ENCODE measurements around the gene TAF5L. TPM values are rescaled to one million over a fixed set of nuclear protein-coding genes. Genes with fewer than 3 reads are reported as not detected.
A peak's percentile ranks its signal among the peaks of the same experiment; 100 is the strongest.

Gene TAF5L
- polyA plus RNA-seq, 2 of the 4 experiments (the other 2 are of a cell fraction): 17.4 to 25.0 TPM

DNA sequence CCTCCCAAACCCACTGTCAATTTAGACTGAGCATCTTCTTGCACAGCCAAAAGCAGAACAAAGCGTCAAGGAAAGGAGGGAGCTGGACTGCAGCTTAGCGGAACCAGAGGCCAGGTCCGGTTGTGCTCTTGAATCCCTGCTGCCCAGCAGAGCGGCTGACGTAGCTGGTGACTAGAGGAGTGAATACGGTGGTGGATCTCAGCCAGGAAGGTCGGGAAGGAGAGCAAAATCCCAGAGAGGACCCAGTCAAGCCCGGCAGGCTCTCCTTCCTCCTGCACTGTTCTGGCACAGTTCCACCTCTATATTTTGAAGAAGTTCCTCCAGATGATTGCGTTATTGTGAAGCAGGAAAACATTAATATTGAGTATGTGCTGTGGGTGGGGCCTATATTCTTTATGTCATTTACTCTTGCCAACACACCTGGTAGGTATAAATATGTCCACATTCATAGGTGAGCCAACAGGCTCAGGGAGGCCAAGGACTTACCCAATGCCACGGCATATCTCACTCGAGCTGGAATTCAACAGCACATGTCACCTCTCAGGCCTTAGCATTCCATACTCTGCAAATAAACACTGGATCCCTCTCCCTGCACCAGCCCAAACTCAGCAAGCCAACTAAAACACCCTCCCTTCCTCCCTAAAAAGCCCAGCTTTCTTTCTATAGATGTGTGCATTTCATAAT, 43.8 kb downstream of the TAF5L start:
- ATAC-seq: 0 out of 6 replicates have a peak, but pooled peaks of 1 of the 2 experiments have one; percentile 13
- no peak overlapping the region for H3K4me3 ChIP-seq

DNA sequence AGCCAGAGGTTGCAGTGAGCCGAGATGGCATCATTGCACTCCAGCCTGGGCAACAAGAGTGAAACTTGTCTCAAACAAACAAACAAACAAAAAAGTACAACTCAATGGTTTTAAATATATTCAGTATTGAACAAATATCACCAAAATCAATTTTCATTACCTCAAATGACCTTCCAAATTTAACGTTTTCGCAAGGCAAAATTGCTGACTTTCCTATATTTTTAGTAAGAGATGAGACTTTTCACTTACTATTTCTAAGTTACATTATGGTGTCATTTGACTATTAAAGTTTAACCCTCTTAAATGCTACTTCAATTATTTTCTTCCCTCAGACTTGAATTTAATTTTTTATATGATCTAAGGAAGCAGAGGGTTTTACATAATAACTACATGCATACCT, 44.4 kb downstream of the TAF5L start:
- ChIA-PET CTCF (interaction anchor here (0.6 to 1.3 kb wide), 3 partner anchors 24 to 600 kb away, joined by 3 to 5 read pairs (median 4); no protein-coding TSS in a partner anchor), POLR2A (no interaction called here)
- Histone ChIP-seq H3K9me3 (no peaks in the 10 kb centered on the region), H3K4me1 (no peaks in the 10 kb centered on the region), H3K27ac (no peak overlapping the region), H3K4me3 (no peak overlapping the region), H3K4me2 (no peak overlapping the region)
- no peak for DNase-seq (ENCODE audit: low read depth in 1 of 2, low spot score in 1 of 2)
- no peak for TF ChIP-seq SMC3 (IDR thresholded peaks at IDR 0.05)
- peak; percentile 76 for TF ChIP-seq MAFK (IDR thresholded peaks at IDR 0.05; ENCODE audit: partially characterized antibody)
- no peak for TF ChIP-seq JUNB (IDR thresholded peaks at IDR 0.05)
- no peak for TF ChIP-seq SREBF2 (IDR thresholded peaks at IDR 0.05)
- no peak for FAIRE-seq
- ATAC-seq: no peak
- WGBS (ENCODE audit: missing lambda C conversion rate): 92% methylated on average over 3 of the region's 3 CpGs

More for the DNA sequence above, 43.8 kb downstream of the TAF5L start:
- WGBS (ENCODE audit: missing lambda C conversion rate): 66% methylated on average over 11 of the region's 11 CpGs
- ChIA-PET CTCF (interaction anchor here (0.6 to 2.2 kb wide), 2 partner anchors 23 to 41 kb away, joined by 5 to 8 read pairs; partner anchors contain the start of gene ABCB10), POLR2A (no interaction called here)
- Histone ChIP-seq H3K27ac (no peak overlapping the region), H3K4me1 (no peaks in the 10 kb centered on the region), H3K4me2 (no peak overlapping the region), H3K9me3 (no peaks in the 10 kb centered on the region)
- DNase-seq (ENCODE audit: low read depth in 1 of 2, low spot score in 1 of 2) (no peak), FAIRE-seq (no peak)
- TF ChIP-seq HDAC2 (IDR thresholded peaks at IDR 0.05) (no peak), MYC (IDR thresholded peaks at IDR 0.05; ENCODE audit: borderline replicate concordance, low read length) (no peak)

DNA sequence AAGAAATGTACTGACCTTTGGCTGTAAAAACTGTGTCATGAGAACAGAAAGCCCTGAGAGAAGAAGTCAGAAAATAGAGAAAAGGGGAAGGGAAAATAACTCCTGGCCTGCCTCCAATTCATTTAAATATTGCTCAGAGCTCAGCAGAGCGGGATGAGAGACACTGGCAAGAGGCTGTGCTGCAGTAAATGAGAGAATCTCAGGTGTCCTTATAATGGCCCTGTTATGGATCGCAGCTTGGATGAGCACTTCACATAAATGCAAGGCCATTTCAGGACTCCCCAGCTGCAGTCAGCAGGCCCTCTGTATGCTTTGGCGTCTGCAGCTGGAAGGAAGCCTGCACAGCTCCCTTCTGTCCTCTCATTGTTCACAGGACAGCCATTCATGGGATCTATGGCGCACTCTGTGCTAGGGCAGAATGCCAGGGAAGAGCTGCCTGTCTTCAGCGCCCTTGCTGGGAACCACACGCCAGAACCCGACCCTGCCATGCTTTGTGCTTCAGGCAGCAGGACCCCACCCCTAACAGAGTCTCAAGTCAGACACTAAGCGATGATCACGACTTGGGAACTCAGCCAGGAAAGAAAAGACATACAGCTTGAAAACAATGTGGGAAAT, 46.8 kb downstream of the TAF5L start:
- WGBS (ENCODE audit: missing lambda C conversion rate): 73% methylated on average over 9 of the region's 9 CpGs
- H3K9me3 ChIP-seq: no peaks in the 10 kb centered on the region
- no peak overlapping the region for H3K4me2 ChIP-seq
- DNase-seq (ENCODE audit: low read depth in 1 of 2, low spot score in 1 of 2): no peak
- TF ChIP-seq RAD21 (conservative IDR thresholded peaks at IDR 0.05 in 1 of 2, IDR thresholded peaks at IDR 0.05 in 1 of 2) (no peak), HOXA7 (CRISPR knock-in tag; IDR thresholded peaks at IDR 0.05) (no peak), PHF8 (IDR thresholded peaks at IDR 0.05; ENCODE audit: borderline replicate concordance, low read depth) (no peak), ZNF302 (CRISPR knock-in tag; IDR thresholded peaks at IDR 0.05) (no peak), HDAC2 (IDR thresholded peaks at IDR 0.05) (no peak), RCOR1 (IDR thresholded peaks at IDR 0.05; ENCODE audit: low read depth, low read length) (no peak), NR3C1 (IDR thresholded peaks at IDR 0.05) (no peak), SMC3 (IDR thresholded peaks at IDR 0.05) (no peak), EHMT2 (IDR thresholded peaks at IDR 0.05; ENCODE audit: low read depth) (no peak), ZFP36 (IDR thresholded peaks at IDR 0.05; ENCODE audit: borderline replicate concordance, partially characterized antibody) (no peak)
- TF ChIP-seq, protein P1, sequence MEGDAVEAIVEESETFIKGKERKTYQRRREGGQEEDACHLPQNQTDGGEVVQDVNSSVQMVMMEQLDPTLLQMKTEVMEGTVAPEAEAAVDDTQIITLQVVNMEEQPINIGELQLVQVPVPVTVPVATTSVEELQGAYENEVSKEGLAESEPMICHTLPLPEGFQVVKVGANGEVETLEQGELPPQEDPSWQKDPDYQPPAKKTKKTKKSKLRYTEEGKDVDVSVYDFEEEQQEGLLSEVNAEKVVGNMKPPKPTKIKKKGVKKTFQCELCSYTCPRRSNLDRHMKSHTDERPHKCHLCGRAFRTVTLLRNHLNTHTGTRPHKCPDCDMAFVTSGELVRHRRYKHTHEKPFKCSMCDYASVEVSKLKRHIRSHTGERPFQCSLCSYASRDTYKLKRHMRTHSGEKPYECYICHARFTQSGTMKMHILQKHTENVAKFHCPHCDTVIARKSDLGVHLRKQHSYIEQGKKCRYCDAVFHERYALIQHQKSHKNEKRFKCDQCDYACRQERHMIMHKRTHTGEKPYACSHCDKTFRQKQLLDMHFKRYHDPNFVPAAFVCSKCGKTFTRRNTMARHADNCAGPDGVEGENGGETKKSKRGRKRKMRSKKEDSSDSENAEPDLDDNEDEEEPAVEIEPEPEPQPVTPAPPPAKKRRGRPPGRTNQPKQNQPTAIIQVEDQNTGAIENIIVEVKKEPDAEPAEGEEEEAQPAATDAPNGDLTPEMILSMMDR (IDR thresholded peaks at IDR 0.05): no peak
- TF ChIP-seq, protein P2, sequence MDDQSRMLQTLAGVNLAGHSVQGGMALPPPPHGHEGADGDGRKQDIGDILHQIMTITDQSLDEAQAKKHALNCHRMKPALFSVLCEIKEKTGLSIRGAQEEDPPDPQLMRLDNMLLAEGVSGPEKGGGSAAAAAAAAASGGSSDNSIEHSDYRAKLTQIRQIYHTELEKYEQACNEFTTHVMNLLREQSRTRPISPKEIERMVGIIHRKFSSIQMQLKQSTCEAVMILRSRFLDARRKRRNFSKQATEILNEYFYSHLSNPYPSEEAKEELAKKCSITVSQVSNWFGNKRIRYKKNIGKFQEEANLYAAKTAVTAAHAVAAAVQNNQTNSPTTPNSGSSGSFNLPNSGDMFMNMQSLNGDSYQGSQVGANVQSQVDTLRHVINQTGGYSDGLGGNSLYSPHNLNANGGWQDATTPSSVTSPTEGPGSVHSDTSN (IDR thresholded peaks at IDR 0.05): no peak
- no peak overlapping the region for H3K27ac ChIP-seq
- H3K4me3 ChIP-seq: no peak overlapping the region
- no peak for FAIRE-seq
- ChIA-PET POLR2A (no interaction called here), CTCF (interaction anchor here (1.0 to 1.2 kb wide), 3 partner anchors 17 to 21 kb away, joined by 3 read pairs; no protein-coding TSS in a partner anchor)
- H3K4me1 ChIP-seq: no peaks in the 10 kb centered on the region
- peak in 1 of 2 experiments; percentile 51; a peak in 3 of 6 replicates for ATAC-seq

All from A549 (cell line).